ENCODE measurements around the gene CALCOCO1.
A peak's percentile ranks its signal among the peaks of the same experiment; 100 is the strongest.

CALCOCO1 gene

DNA sequence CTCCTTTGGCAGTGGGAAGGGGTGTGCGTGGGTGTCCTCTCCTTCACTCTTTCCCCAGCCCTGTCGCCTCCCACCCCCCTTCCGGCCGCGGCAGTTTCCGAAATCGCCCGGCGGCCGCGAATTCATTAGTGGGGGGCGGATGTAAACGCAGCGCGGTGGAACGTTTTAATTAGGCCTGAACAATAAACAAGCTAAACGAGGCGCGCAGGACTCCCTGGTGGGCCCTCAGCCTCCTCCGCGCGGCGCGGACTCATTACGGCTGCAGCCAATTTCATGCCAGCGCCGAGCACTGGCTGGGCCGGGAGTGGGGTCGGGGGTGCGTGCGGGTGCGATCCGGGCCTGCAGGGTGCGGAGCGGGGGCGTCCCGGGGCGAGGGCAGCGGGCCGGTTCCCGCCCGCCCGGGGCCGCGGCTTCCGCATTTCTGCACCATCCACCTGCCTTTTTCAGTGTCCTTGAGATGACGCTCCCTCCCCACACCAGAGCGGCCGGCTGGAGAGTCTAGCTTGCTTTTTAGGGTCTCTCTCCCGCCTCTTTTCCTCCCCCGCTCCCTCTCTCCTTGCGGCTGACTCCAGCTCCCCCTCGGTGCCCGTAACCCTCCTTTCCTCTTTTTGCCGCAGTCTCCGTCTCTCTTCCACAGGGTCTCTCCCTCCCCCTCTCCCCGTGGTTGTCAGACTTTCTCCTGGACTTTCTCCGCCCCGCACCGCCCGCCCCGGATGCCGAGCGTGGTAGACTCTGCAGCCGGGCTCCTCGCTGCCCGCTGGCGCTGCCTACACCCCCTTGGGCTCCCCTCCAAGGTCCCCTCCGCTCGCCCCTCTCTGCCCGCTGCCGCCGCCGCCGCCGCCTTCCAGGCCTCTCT, 24.3 kb upstream of the CALCOCO1 start, which contains the start of gene CISTR:
Gene CISTR, minus strand, starts transcription at position 644 of the 856 bp plus-strand sequence.
- peak; percentile 28 for DNase-seq

DNA sequence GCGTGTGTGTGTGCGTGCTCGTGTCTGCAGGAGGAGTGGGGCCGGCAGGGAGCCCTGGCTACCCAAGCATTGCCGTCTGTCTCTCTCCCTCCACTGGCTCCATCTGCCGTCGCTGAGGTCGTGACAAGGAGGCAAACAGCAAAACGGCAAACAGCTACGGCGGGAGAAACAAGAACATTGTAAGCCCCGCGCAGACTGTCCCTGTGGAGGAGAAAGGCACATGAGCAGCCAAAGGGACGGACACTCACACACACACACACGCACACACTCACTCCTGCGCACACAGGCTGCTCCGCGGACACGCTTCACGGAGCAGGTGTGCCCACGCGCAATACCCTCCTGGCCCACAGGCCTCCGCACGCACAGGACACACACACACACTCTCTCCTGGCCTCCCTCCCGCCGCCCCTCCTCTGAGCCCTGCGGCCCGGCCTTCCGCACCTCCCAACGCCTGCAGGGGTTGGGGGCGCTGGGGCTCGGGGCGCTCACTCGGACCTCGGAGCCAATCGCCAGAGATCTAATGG, 23.6 kb upstream of the CALCOCO1 start:
- DNase-seq: no peak

- no peak for DNase-seq
These were observed 22.9 kb upstream of the CALCOCO1 start for GRCh38 chr12:53749986-53750811.

GRCh38 chr12:53748072-53748840, 21.0 kb upstream of the CALCOCO1 start:
- DNase-seq: no peak

GRCh38 chr12:53747095-53747494, 19.8 kb upstream of the CALCOCO1 start:
- no peak for DNase-seq

DNA sequence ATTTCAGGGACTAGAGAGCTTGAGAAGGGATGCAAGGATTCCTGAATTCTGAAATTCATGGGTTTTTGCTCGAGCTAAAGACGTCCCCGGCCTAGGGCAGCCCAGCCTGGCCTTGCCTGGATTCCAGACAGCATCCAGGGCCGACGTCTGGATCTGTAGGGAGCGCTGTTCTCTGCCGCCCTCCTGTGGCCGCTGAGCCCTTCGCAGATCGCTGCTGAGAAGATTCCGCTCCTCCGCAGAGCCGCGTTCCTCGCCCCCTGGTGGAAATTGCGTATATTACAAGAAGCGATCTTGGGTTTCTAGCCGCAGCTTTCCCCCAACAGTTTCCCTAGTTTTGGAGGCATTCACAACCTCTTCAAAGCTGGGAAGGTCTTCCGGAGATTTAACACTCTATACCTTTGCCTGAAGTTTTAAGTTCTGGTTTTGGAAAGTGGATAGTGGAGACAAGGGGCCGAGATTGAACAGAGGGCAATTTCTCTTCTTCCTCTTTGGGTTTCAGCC, 19.4 kb upstream of the CALCOCO1 start:
- peak; percentile 87 for DNase-seq

- no peak for DNase-seq
These were observed 17.5 kb upstream of the CALCOCO1 start for GRCh38 chr12:53744751-53745150.

DNA sequence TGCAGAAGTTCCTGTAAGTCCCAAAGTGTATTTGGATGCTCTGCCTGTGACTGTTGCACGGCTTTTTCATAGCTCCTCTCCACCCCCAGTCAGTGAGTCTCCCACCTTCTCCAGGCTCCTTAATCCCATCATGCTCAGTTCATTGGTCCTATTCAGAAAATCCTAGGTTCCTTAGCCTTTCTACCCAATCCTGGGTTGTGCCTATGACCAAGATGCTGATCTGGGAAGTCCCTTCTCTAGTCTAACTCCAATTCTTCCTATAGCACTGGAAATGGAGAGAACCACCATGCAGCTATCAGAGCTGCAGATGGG, 16.8 kb upstream of the CALCOCO1 start:
- no peak for DNase-seq

GRCh38 chr12:53743266-53744129, 16.2 kb upstream of the CALCOCO1 start:
- peak; percentile 49 for DNase-seq

DNA sequence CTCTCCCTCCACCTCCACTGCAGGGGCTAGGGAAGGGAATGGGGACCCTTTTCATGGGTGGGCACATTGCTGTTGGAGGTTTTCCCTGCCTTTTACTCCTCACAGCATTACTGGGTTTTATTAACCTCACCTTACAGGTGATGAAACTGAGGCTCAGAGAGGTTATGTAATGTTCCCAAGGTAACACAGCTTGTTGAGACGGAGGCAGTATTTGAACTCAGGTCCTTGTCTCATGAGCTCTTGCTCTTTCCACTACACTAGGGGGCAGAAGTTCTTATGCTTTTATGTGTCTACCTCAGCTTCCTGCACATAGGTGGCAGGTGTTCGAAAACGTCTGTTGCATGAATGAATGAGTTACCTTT, 12.9 kb upstream of the CALCOCO1 start:
- no peak for DNase-seq

DNA sequence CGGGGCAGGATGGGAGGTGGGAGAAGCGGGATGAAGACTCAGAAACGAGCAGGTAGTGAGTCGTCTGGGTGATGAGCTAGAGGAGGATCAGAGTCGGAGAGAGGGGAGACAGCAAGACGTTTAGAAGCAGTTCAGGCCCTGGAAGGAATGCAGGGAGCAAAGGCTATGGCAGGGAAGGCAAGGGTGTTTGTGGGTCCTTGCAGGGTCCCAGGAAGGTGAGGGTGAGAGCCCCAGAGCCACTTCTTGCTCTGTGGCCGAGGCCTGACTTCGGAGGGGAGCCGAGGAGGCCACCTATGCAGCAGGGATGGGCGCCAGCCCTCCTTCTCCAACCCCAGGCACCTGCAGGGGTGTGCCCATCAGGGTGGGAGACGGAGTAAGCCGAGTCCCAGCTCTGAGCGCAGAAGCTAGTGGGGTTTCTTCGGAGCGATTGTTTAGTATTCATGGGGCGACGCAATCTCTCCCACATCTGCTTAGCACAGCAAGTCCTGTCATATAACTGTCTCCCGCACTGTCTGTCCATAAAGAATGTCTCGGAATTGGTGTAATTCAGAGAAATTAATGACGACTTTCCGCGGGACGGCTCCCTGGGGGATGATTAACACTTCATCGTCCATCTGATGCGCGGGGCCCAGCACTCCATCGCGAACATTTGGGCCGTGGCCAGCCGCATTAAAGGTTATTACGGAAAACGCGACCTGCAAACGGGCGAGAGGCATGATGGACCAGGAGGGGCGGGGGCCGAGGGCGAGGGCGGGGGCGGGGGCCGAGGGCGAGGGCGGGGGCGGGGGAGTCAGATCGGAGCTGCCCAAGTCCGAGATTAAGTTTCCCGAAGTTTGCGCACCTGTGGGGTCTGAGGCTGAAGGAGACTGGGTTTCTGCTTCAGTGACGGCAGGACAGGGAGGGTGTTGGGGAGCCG, 12.2 kb upstream of the CALCOCO1 start:
- no peak for DNase-seq

DNA sequence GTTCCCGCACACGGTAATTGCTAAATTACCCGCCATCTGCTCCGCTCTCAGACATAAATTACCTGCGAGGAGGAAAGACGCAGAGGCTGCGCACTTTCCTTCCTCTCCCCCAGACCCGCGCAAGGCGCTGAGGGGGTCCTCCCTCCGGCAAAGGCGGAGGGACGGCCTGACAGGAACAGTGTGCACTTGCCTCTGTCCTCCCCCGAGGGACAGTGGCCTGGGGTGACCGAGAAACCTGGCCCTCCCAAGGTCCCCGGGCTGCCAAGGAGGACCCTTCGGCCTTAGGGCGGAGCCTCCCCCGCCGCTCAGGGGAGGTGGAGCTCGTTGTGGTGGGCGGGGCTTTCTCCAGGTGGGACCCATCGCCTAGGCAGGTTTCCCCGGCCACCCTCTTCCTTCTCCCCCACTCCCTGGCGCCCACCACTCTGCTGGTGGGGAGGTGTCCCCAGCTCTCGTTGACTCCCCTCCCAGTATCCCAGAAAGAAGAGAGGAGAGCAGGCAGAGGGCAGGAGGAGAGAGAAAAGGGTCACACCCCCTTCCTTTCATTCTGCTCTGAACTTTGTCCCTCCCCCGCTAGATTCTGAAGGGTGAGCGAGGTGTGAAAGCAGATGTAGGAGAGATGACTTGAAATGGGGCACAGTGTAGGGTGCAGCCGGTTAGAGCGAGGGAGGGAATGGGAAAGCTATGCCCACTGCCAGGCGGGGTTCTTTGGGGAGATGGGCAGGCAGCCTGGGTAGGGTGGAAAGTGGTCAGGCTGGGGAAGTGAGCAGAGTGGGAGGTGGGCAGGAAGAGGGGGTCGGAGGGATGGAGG, 11.4 kb upstream of the CALCOCO1 start:
- peak; percentile 52 for DNase-seq

- DNase-seq: no peak
These were observed 10.7 kb upstream of the CALCOCO1 start for GRCh38 chr12:53737951-53738405.

DNA sequence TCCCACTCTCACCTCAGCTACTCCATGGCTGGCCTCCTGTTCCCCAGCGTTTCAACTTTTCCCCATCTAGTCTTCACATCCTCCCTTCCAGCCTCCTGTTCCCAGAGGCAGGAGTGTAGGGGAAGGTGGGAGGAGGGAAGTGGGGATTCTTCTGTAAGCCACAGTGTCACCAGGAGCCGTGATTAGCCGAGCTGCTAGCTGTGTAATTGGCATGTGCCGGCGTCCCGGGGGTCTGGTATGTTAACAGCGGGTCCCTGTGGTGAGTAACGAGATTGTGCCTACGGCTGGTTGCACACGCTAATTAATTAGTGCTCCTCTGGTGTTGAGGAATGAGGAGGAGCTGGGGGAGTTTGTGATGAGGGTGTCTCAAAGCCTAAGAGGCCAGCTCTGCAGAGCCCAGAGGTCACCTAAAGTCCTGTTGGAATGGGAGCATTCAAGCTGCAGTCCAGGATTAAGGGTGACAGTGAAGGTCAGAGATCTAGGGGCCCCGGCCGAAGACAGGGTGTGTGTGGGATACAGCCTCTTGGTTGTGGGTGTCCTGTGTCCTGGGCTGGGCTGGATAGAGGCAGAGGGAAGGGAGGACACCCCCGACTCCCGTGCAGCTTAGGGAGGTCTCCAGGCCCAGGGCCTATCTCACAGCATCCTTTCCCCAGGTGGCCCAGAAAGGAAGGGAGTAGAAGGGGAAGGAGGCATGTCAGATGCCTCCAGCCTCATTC, 10.0 kb upstream of the CALCOCO1 start:
- no peak for DNase-seq

DNA sequence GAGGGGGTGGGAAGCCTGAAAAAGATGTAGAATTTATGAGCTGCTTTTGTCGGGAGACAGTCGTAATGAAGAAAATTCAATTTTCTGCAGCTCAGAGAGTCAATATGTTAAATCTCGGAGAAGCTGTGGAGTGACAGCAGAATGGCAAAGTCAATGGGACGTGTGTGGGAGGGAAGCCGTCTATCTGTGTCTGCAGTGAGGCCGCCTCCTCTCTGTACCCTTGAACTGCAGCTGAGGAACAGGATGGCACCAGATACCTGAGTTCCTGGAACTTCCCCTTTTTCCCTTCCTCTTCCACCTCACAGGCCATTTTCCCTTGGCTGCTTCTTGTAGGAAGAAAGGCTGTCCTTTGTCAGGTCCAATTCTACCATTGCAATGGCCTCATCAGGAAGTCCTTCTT, 9.3 kb upstream of the CALCOCO1 start:
- DNase-seq: no peak

GRCh38 chr12:53735556-53735955, 8.3 kb upstream of the CALCOCO1 start:
- no peak for DNase-seq

DNA sequence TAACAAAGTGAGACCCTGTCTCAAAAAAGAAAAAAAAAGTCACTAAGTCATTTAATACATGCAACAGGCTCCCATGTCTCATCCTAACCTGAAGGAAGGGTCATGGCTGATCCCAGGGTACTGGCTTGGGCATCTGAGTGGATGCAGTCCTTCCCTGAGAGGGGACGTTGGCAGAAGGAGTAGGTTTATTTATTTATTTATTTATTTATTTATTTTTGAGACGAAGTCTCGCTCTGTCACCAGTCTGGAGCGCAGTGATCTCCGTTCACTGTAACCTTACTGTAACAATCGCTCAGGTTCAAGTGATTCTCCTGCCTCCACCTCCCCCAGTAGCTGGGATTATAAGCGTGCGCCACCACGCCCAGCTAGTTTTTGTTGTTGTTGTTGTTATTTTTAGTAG, 7.2 kb upstream of the CALCOCO1 start:
- DNase-seq: no peak

DNA sequence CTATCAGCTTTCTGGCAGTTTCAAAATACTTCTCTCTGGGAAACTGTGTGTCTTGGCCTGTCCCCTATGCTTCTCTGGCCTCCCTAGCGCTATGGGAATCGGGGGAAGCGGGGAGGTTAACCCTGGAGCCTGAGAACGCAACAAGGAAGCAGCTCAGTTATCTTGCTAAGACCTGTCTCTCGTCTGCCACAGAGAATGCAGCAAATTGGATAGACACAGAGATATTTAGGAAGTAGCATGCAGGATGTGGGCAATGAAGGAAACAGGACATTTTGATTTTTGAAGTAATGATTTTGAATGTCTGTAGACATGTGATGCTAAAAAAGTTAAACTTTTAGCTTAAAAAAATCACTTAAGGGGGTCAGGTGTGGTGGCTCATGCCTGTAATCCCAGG, 6.6 kb upstream of the CALCOCO1 start:
- DNase-seq: no peak
